GM21367 (cell line): ENCODE data around the gene MOGAT1.
"Not testable (repeated sequence)": the region's sequence is repeated elsewhere in the genome, so short reads cannot be mapped to it uniquely, and the experiment has no call there.

Experiments
- ATAC-seq: cut with Tn5 transposase; IDR thresholded peaks from one replicate; pipeline ENCODE4 v1.9.1; 2021; ENCODE audit not compliant: unreplicated experiment

Gene MOGAT1

DNA sequence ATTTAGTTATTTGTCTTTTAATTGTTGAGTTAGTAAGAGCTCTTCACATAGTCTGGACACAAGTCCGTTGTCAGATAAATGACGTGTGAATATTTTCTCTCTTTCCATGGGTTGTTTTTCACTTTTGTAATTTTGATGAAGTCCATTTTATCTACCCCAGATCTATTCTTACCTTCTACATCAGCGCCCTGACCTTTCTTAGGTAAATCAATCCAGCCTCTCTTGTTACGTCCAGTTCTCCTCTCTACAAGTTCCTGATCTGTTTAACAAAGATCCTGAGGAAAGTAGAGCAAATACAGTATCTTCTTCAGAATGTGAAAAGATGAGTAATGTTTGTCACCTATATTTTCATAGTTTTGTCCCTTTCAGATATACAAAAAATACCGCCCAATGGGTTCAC is 66.9 kb downstream of the MOGAT1 start:
- ATAC-seq, result no peak

DNA sequence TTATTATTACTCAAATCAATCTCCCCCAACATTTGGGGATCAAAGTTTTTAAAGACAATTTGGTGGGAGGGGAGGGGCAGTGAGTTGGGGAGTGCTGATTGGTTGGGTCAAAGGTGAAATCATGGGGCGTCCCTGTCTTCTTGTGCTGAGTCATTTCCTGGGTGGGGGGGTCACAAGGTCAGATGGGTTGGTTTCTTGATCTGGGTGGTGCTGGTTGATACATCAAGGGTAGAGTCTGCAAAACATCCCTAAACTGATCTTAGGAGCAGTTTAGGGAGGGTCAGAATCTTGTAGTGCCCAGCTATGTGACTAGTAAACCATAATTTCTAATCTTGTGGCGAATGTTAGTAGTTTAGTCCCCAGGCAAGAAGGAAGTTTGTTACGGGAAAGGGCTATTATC is 67.4 kb downstream of the MOGAT1 start:
- no peak for ATAC-seq

DNA sequence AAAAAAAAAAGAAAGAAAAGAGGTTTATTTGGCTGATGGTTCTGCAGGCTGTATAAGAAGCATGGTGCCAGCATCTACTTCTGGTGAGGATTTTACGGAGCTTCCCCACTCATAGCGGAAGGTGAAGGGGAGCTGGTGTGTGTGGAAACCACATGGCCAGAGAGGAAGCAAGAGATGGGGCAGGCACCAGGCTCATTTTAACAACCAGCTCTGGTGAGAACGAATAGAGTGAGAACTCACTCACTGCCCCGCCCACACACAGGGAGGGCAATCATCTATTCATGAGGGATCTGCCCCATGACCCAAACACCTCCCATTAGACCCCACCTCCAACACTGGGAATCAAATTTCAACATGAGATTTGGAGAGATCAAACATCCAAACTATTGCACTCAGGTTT is 68.5 kb downstream of the MOGAT1 start:
- no peak for ATAC-seq

DNA sequence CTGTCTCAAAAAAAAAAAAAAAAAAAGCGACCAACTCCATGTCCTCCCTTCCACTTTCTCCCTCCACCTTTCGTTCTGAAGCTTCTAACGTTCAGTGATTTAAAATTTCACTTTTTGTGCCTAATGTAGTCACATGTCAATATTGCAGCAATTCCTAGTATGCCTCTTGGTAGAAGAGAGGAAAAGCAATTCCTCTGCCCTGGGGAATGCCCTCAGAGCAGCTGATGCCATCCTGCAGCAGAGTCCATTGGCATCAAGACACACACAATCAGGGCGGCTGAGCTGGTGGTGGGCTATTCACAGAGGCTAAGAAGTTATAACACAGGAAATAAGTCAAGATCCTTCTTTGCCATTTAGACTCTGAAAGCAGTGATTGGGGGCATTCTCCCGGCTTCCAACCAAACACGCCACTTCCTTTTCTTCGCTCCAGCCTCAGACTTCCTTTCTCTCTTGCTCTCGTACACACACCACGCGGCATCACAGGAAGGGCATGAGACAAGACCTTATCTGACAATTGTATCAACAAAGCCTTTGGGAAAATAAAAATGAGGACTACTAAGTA is 71.9 kb downstream of the MOGAT1 start:
- ATAC-seq, result no peak

DNA sequence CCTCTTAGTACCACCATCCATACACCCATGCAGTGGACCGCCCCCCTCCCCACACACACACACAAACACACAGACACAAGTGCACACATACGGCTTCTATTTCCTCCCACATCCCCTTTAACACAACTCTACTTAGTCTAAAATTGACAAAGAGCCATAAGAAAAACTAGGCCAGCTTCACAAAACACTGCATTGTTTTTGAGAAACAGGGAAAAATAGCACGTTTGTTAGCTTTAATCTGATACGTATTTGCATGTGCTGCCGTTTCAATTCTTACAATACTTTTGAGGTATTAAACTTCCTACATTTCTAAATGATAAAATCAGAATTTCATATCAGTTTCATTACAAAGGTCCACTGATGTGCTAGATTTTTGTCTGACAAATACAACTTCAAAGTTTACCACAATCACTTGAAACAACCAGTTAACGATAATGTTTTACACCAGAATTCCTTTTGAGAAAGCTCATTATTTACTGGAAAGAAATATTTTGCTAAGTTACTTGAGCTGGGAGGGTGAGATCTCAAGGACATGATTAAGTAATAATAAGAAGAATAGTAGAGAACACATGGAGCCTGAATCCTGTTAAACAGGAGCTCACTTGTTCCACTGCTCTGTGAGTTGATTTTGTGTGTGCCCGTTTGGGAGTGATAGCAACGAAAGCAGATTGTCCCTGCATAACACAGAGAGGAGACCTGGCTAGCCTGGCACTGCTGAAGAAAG is 74.5 kb downstream of the MOGAT1 start:
- ATAC-seq, result no peak

DNA sequence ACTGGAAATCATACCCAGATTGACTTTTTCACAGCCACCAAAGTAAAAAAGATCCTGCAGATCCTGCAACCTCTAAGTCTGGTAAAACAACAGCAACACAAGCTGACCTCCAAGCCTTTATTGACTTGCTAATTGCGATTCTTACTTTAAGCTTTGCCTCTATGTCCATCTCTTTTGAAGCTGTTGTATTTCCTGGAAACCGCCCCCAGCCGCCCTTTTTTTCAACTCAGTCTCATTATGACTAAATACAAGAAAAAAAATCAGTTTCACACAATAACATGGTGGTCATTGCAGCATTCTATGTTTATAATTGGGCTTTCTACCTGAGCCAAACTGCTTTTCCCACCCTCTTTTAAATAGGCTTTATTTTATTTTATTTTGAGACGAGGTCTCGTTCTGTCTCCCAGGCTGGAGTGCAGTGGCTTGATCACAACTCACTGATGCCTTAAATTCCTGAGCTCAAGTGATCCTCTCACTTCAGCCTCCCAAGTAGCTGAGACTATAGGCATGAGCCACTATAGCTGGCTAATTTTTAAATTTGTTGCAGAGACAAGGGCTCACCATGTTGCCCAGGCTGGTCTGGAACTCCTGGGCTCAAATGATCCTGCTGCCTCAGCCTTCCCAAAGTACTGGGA is 76.2 kb downstream of the MOGAT1 start:
- peak; percentile 79 for ATAC-seq

DNA sequence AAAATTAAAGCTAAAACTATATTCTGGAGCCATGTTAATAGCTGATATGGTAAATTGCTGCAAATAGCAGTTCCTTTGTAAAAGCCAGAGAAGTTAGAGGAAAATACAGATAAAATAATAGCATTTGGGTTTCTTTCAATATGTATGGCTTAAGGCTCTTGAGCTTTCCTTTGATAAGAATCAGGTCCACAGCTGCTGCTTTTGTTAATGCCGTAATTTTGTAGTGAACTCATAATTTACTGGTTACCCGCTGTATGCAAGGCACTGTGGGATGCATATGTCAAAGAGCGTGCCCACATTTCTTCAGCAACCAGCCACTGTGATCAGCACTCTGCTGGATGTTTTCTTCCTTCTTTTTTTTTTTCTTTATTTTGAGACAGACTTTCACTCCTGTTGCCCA is 79.1 kb downstream of the MOGAT1 start:
- no peak for ATAC-seq

DNA sequence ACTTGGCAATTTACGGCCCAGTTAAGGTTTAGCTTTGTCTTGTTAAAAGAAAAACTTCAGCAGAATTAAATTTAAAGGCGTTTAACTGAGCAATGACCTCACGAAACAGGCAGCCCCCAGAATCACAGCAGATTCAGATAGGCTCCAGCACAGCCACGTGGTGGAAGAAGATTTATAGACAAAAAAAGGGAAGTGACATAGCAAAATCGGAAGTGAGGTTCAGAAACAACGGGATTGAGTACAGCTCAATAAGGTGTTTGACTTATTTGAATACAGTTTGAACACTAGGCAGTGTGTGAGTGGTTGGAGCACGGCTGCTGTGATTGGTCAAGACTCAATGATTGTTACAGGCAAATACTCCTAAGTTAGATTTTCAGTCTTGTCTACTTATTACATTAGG is 79.8 kb downstream of the MOGAT1 start:
- ATAC-seq, result no peak

DNA sequence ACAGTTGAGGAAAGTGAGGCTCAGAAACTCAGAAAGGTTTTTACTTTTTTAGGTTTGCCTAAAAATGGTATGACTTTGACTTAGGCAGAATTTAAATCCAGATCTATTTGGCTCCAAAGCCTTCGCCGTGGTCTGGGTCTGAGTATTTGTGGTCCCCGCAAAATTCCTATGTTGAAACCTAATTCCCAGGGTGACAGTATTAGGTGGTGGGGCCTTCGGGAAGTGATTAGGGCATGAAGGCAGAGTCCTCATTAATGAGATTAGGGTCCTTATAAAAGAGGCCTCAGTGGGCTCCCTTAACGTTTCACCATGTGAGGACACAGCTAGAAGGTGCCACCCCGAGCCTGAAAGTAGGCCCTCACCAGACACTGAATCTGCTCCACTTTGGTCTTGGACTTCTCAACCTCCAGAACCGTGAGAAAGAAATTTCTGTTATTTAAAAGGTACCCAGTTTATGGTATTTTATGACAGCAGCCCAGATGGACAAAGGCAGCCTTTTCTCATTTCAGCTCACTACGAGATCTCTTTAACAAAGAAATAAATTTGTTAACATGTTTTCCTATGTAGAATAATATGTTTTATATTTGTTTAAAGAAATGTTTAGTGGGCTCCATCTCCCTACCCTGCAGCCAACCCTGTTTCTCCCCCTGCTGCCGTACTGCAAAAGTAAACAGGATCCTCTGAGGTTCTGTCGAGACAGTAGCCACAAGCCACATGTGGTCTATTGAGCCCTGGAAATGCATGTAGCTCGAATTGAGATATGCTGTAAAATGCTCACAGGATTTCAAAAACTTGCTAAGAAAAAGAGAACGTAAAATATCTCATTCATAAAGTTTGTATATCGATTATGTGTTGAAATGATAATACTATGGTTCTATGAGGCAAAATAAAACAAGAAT is 80.6 kb downstream of the MOGAT1 start:
- no peak for ATAC-seq

DNA sequence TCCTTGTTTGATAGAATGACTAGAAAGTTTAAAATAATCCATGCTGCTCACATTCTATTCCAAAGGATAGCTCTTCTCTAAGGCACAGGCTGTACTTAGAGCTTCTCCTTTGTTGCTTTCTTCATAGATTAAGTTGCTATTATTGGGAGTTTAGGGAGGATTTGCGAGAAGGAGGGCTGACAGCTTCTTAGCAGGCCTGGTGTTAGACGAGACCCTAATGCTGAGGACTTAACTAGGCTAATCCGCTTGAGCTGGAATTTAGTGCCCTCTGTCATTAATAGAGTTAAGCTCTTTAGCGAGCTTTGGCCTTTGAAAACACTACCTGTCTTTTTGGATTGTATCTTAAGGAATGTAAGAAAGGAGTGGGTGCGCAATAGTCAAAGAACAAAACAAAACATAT is 81.3 kb downstream of the MOGAT1 start:
- ATAC-seq, result no peak

DNA sequence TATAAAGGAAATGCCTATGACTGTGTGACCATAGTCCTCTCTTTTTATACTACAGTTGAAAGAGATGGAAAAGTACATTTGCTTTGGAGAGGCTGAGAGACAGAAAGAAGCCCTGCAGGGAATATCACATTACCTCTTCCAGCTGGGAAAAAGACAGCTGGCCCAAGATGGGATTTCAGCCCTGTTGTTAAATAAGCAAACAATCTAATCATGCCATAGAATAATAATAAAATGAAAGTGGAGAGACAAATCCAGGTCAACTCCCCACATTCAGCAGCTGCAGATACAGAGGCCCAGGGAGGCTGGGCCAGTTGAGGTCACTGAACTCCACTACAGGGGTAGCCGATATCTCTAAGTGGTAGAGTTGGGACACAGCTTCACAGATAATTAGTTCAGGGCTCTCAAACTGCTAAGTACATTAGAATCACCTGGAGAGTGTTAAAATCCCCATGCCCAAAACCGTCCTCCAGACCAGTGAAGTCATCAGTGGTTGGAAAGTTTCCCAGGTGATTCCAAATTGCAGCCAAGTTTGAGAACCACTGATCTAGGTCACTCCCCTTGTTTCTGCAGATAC is 81.9 kb downstream of the MOGAT1 start:
- ATAC-seq, result no peak

DNA sequence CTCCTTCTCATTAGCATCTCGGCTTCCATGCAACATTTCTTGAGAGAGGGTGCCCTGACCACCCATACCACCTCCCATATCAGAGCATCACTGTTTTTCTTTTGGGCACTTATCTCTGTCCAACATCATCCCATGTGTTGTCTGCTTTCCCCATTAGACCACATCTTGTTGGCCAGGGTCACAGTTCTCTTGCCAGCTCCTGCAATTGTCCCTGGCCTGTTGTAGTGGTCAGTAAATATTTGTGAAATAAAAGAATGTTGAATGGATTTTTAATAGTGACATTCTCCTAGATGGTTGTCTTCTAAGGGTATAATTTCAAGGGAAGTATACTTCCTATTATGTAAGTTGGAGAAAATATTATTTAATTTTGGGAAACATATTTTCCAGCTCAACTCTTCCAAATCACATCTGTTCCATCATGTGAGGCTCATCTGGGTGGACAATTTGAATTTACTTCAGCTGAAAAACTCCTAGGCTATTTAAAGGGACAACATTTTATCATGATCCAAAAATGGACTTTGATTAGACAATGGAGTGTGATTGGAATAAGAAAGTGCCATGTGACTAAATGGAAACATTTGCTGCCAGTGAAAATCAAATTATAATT is 83.0 kb downstream of the MOGAT1 start:
- ATAC-seq, result no peak

DNA sequence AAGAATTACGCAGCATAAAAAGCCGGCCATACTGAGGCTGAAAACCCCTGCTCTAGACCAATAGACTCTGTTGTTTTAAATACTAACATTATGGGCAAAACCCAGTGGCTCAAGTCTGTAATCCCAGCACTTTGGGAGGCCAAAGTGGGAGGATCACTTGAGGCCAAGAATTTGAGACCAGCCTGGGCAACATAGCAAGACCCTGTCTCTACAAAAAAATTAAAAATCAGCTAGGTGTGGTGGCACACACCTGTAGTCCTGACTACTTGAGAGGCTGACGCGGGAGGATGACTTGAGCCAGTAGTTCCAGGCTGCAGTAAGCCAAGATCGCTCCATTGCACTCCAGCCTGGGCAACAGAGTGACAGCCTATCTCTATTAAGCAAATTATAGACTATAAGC is 84.1 kb downstream of the MOGAT1 start:
- not testable (repeated sequence) for ATAC-seq

DNA sequence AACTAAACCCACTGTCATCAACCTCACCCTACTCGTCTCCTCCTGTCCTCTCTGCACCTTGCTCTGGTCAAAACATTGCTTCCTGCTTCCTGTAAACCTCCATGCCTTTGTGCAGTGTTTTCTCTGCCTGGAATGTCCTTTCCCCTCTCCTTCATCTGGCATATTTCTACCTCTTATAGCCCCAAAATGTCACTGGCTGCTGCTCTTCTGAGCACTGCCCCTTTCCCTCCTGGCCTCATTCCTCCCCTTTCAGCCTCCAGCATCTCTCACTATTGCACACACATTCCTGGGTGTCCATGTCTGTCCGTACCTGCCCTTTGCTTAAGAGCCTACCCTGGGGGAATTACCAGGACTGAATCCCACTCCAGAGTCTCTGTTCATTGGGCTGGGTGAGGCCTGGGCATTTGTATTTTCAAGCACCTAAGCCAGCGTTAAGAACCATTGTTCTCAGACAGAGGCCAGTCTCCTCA is 84.9 kb downstream of the MOGAT1 start:
- ATAC-seq, result no peak

DNA sequence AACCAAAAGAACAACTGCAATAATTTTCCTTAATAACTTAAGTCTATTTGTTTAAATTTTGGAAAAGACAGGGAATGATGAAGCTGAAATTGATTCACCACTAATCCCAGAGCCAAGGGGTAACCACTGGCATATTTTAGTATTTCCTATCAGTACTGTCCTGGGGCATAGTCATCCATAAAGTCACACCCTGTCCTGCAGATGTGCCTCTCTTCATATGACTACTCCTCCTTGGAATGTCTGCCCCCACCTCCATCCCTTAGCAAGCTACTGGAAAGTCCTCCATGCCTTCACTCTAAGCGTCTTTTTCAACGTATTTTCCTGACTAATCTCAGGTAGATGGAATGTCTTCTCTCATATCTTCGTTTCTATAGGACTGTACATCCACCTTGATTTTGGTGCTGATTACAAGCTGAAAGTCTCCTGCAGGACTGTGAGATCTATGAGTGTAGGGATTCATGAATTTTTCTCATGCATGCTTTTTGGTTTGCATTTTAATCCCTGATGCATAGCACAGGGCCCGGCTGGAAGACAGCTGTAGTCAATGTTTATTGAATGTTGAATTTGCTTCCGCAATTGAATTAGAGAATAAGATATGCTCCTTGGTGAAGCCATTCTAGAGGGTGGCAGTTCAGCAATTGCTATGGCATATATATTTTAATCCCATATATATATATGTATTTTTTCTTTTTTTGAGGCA is 85.6 kb downstream of the MOGAT1 start:
- no peak for ATAC-seq
